Neural cell (in vitro differentiated cells): ENCODE measurements around the gene PKN1. TPM values are rescaled to one million over a fixed set of nuclear protein-coding genes. Genes with fewer than 3 reads are reported as not detected.

ENCODE experiments used
- H2AFZ ChIP-seq: fragments of 200-600, 300-800 bp; sonication (generic), shearing (Covaris generic); 2 replicates; pipeline ENCODE4 v1.6.0; 2014; ENCODE audit warnings: low read depth, mild to moderate bottlenecking, antibody characterized with exemption, low read length, moderate library complexity
- H3F3A ChIP-seq: fragments of 200-600 bp; shearing (Covaris generic); 2 replicates; pipeline ENCODE4 v1.6.1; 2016; ENCODE audit warnings: mild to moderate bottlenecking, moderate library complexity, mixed read lengths, antibody characterized with exemption, low read length; ENCODE audit not compliant: insufficient read depth, poor library complexity, severe bottlenecking
- H3K27ac ChIP-seq: fragments of 200-600, 300-800 bp; sonication (generic), shearing (Covaris generic); 2 replicates; pipeline ENCODE4 v1.5.1; 2014; ENCODE audit warnings: mild to moderate bottlenecking, low read length, moderate library complexity
- H3K27me3 ChIP-seq: fragments of 300-800, 200-600 bp; sonication (generic), shearing (Covaris generic); 2 replicates; pipeline ENCODE4 v1.6.0; 2014; ENCODE audit warnings: mild to moderate bottlenecking, low read depth, low read length, moderate library complexity; ENCODE audit not compliant: insufficient read depth
- H3K36me3 ChIP-seq: fragments of 300-800, 200-600 bp; sonication (generic), shearing (Covaris generic); 2 replicates; pipeline ENCODE4 v1.5.1; 2014; ENCODE audit warnings: mild to moderate bottlenecking, antibody characterized with exemption, low read length, moderate library complexity; ENCODE audit not compliant: insufficient read depth
- H3K4me2 ChIP-seq: fragments of 300-800, 200-600 bp; sonication (generic), shearing (Covaris generic); 2 replicates; pipeline ENCODE4 v1.6.0; 2014; ENCODE audit warnings: mild to moderate bottlenecking, low read length
- H3K4me3 ChIP-seq: fragments of 300-800, 200-600 bp; sonication (generic), shearing (Covaris generic); 2 replicates; pipeline ENCODE4 v1.5.1; 2014; ENCODE audit warnings: mild to moderate bottlenecking, low read length, moderate library complexity
- H3K79me2 ChIP-seq: fragments of 200-600 bp; shearing (Covaris generic); replicated peaks from 2 replicates; pipeline ENCODE4 v1.6.0; 2014; ENCODE audit warnings: mild to moderate bottlenecking, low read length, moderate library complexity; ENCODE audit not compliant: insufficient read depth
- H3K9ac ChIP-seq: fragments of 300-800, 200-600 bp; sonication (generic), shearing (Covaris generic); 2 replicates; pipeline ENCODE4 v1.6.1; 2016; ENCODE audit warnings: mild to moderate bottlenecking, low read length, mixed read lengths
- H3K9me2 ChIP-seq: fragments of 200-600 bp; shearing (Covaris generic); 2 replicates; pipeline ENCODE4 v1.6.1; 2016; ENCODE audit warnings: mild to moderate bottlenecking, low read length, mixed read lengths; ENCODE audit not compliant: insufficient read depth
- H3K9me3 ChIP-seq: fragments of 200-600, 300-800 bp; sonication (generic), shearing (Covaris generic); 2 replicates; pipeline ENCODE4 v1.6.1; 2016; ENCODE audit warnings: mild to moderate bottlenecking, mixed run types, low read length, moderate library complexity, mixed read lengths
- H4K20me1 ChIP-seq: fragments of 200-600 bp; shearing (Covaris generic); 2 replicates; pipeline ENCODE4 v1.6.1; 2016; ENCODE audit warnings: mild to moderate bottlenecking, mixed run types; ENCODE audit not compliant: insufficient read depth
- EP300 ChIP-seq: fragments of 450-650 bp; conservative IDR thresholded peaks from 2 replicates; pipeline ENCODE4 v1.6.1; 2014; ENCODE audit warnings: antibody characterized with exemption, mild to moderate bottlenecking, moderate library complexity; ENCODE audit not compliant: poor library complexity, severe bottlenecking
- EZH2 ChIP-seq: fragments of 200-600, 300-800 bp; shearing (Covaris generic), sonication (generic); IDR thresholded peaks from 2 replicates; pipeline ENCODE4 v1.6.1; 2014; ENCODE audit warnings: antibody characterized with exemption, low read length, borderline replicate concordance, mild to moderate bottlenecking; ENCODE audit not compliant: insufficient read depth, poor library complexity, severe bottlenecking
- MXI1 ChIP-seq: fragments of 450-650 bp; conservative IDR thresholded peaks from 2 replicates; pipeline ENCODE4 v1.6.1; 2014; ENCODE audit warnings: antibody characterized with exemption, mild to moderate bottlenecking; ENCODE audit not compliant: poor library complexity, severe bottlenecking
- POLR2AphosphoS5 ChIP-seq: IDR thresholded peaks from 2 replicates; pipeline ENCODE4 v1.6.1; 2012
- RAD21 ChIP-seq: fragments of 450-650 bp; conservative IDR thresholded peaks from 2 replicates; pipeline ENCODE4 v1.6.1; 2014; ENCODE audit warnings: antibody characterized with exemption, mild to moderate bottlenecking, moderate library complexity
- SMC3 ChIP-seq: fragments of 450-650 bp; conservative IDR thresholded peaks from 2 replicates; pipeline ENCODE4 v1.6.1; 2014; ENCODE audit warnings: antibody characterized with exemption, mild to moderate bottlenecking, moderate library complexity; ENCODE audit not compliant: poor library complexity
- TAF1 ChIP-seq: IDR thresholded peaks from 2 replicates; pipeline ENCODE4 v1.6.1; 2012; ENCODE audit warnings: low read depth
- polyA plus RNA-seq: library from polyadenylated mRNA; depleted of rRNA; stranded (reverse); fragments of >200 nt; gene quantifications from 2 replicates; pipeline ENCODE4 v1.2.3, GENCODE V29; 2014
- TF ChIP-seq, protein P1 (sequence below): IDR thresholded peaks from 2 replicates; pipeline ENCODE4 v1.6.1; 2012; ENCODE audit warnings: borderline replicate concordance
- TF ChIP-seq, protein P2 (sequence below): fragments of 450-650 bp; IDR thresholded peaks from 2 replicates; pipeline ENCODE4 v1.5.1; 2014; ENCODE audit warnings: antibody characterized with exemption, mild to moderate bottlenecking, moderate library complexity; ENCODE audit not compliant: poor library complexity, severe bottlenecking

Gene PKN1
- polyA plus RNA-seq, 1 donor from 2014 or later, result 64.4 TPM

DNA sequence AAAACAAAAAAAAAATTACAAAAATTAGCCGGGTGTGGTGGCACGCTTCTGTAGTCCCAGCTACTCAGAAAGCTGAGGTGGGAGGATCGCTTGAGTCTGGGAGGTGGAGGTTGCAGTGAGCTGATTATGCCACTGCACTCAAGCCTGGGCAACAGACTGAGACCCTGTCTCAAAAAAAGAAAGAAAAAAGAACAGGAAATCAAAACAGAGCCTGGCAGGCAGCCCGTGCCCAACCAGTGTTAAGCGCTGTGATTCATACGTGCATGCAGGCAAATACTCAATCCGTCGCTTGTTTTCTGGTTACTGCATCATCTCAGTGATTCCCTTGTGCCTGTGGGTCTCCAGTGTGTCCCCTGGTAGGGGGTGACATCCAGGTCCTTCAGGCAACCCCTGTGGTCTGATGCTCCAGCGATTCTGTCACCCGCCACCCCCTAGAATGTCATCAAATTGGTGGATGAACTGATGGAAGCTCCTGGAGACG lies 32.1 kb upstream of the PKN1 start:
- Histone ChIP-seq H3K36me3 (no peaks in the 10 kb centered on the region), H3K27me3 (no peaks in the 10 kb centered on the region)
- TF ChIP-seq MXI1, result no peak
- TF ChIP-seq, protein P1, sequence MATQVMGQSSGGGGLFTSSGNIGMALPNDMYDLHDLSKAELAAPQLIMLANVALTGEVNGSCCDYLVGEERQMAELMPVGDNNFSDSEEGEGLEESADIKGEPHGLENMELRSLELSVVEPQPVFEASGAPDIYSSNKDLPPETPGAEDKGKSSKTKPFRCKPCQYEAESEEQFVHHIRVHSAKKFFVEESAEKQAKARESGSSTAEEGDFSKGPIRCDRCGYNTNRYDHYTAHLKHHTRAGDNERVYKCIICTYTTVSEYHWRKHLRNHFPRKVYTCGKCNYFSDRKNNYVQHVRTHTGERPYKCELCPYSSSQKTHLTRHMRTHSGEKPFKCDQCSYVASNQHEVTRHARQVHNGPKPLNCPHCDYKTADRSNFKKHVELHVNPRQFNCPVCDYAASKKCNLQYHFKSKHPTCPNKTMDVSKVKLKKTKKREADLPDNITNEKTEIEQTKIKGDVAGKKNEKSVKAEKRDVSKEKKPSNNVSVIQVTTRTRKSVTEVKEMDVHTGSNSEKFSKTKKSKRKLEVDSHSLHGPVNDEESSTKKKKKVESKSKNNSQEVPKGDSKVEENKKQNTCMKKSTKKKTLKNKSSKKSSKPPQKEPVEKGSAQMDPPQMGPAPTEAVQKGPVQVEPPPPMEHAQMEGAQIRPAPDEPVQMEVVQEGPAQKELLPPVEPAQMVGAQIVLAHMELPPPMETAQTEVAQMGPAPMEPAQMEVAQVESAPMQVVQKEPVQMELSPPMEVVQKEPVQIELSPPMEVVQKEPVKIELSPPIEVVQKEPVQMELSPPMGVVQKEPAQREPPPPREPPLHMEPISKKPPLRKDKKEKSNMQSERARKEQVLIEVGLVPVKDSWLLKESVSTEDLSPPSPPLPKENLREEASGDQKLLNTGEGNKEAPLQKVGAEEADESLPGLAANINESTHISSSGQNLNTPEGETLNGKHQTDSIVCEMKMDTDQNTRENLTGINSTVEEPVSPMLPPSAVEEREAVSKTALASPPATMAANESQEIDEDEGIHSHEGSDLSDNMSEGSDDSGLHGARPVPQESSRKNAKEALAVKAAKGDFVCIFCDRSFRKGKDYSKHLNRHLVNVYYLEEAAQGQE, result no peak
- TF ChIP-seq POLR2AphosphoS5, result no peak

DNA sequence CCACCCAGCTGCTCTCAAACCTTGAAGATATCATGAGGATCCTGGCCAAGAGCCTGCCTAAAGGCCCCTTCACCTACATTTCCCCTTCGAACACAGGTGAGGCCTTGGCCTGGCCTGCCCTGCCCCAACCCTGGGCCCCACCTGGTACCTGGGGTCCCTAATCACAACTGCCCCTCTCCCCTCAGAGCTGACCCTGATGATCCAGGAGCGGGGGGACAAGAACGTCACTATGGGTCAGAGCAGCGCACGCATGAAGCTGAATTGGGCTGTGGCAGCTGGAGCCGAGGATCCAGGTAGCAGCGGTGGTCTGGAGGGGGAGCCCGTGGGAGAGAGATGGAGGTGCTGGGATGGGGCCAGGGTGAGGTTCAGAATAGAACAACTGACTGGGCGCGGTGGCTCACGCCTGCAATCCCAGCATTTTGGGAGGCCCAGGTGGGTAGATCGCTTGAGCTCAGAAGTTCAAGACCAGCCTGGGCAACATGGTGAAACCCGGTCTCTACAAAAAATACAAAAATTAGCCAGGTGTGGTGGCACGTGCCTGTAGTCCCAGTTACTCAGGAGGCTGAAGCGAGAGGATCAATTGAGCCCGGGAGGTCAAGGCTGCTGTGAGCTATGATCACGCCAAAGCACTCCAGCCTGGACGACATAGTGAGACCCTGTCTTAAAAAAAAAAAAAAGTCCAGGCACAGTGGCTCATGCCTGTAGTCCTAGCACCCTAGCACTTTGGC lies 31.5 kb upstream of the PKN1 start:
- Histone ChIP-seq H3K9me3 (no peaks in the 10 kb centered on the region), H3K27me3 (no peaks in the 10 kb centered on the region), H3K9ac (no peak overlapping the region), H2AFZ (no peak overlapping the region), H3K4me3 (no peak overlapping the region), H3K27ac (no peak overlapping the region), H4K20me1 (no peaks in the 10 kb centered on the region), H3F3A (no peaks in the 10 kb centered on the region), H3K4me2 (no peak overlapping the region), H3K36me3 (no peaks in the 10 kb centered on the region), H3K79me2 (no peaks in the 10 kb centered on the region), H3K9me2 (no peaks in the 10 kb centered on the region)
- no peak for TF ChIP-seq RAD21
- no peak for TF ChIP-seq EP300
- TF ChIP-seq TAF1, result no peak
- TF ChIP-seq EZH2, result no peak
- TF ChIP-seq, protein P1, result no peak
- TF ChIP-seq, protein P2, sequence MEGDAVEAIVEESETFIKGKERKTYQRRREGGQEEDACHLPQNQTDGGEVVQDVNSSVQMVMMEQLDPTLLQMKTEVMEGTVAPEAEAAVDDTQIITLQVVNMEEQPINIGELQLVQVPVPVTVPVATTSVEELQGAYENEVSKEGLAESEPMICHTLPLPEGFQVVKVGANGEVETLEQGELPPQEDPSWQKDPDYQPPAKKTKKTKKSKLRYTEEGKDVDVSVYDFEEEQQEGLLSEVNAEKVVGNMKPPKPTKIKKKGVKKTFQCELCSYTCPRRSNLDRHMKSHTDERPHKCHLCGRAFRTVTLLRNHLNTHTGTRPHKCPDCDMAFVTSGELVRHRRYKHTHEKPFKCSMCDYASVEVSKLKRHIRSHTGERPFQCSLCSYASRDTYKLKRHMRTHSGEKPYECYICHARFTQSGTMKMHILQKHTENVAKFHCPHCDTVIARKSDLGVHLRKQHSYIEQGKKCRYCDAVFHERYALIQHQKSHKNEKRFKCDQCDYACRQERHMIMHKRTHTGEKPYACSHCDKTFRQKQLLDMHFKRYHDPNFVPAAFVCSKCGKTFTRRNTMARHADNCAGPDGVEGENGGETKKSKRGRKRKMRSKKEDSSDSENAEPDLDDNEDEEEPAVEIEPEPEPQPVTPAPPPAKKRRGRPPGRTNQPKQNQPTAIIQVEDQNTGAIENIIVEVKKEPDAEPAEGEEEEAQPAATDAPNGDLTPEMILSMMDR, result no peak
- TF ChIP-seq SMC3, result no peak
- no peak for TF ChIP-seq POLR2AphosphoS5
- no peak for TF ChIP-seq MXI1

More for the DNA sequence above, 32.1 kb upstream of the PKN1 start:
- no peak overlapping the region for H3K4me2 ChIP-seq
- H2AFZ ChIP-seq, result no peak overlapping the region
- no peaks in the 10 kb centered on the region for H3F3A ChIP-seq
- H3K9ac ChIP-seq, result no peak overlapping the region
- H4K20me1 ChIP-seq, result no peaks in the 10 kb centered on the region
- H3K9me3 ChIP-seq, result no peaks in the 10 kb centered on the region
- H3K27ac ChIP-seq, result no peak overlapping the region
- no peaks in the 10 kb centered on the region for H3K9me2 ChIP-seq
- H3K4me3 ChIP-seq, result no peak overlapping the region
- no peaks in the 10 kb centered on the region for H3K79me2 ChIP-seq
